Measurements from ENCODE around the gene EHBP1.
A peak's percentile ranks its signal among the peaks of the same experiment; 100 is the strongest.

DNA sequence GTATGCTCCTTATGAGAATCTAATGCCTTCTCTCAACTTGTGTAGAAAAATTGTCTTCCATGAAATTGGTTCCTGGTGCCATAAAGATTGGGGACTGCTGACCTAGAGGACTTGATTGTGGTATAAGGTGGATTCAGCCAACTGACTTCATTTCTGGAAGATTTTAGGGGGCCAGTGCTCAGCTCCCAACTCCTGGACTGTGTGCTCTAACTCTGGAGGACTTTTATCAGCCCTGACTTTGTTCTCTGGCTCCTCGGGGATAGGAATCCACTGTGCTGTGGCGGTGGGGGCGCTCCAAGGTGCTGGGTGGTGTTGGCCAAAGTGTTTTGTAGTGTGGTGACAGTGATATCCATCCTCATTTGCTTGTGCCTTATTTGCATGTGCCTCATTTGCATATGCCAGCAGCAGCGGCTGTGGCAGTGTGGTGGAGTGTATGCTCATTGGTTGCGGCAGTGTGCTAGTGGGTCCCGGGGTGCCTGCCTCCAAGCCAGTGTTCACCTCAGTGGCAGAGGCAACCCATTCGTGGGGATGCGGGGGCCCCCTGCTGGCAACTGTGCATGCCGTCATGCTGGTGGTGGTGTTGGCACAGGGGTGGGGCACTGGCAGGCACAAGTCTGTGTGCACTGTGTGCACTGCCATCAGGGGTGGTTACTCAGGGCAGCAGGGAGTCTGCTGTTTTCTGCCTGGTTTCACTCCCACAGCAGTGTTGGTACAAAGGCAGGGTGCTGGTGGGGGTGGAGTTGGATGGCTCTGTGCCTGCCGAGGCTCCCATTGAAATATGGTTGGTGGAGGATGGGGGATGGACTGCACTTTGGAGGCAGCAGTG is 19.6 kb downstream of the EHBP1 start:
- TF ChIP-seq GATA2 (CRISPR knock-in tag; IDR thresholded peaks at IDR 0.05), result no peak
- no peak for TF ChIP-seq EP300 (IDR thresholded peaks at IDR 0.05; ENCODE audit: borderline replicate concordance in 1 of 2, low read depth in 1 of 2, low read length in 1 of 2)
- no peak for TF ChIP-seq CHD2 (IDR thresholded peaks at IDR 0.05; ENCODE audit: low read length, partially characterized antibody)
- no peak for TF ChIP-seq NFIC (IDR thresholded peaks at IDR 0.05; ENCODE audit: borderline replicate concordance)
- TF ChIP-seq, protein P1, sequence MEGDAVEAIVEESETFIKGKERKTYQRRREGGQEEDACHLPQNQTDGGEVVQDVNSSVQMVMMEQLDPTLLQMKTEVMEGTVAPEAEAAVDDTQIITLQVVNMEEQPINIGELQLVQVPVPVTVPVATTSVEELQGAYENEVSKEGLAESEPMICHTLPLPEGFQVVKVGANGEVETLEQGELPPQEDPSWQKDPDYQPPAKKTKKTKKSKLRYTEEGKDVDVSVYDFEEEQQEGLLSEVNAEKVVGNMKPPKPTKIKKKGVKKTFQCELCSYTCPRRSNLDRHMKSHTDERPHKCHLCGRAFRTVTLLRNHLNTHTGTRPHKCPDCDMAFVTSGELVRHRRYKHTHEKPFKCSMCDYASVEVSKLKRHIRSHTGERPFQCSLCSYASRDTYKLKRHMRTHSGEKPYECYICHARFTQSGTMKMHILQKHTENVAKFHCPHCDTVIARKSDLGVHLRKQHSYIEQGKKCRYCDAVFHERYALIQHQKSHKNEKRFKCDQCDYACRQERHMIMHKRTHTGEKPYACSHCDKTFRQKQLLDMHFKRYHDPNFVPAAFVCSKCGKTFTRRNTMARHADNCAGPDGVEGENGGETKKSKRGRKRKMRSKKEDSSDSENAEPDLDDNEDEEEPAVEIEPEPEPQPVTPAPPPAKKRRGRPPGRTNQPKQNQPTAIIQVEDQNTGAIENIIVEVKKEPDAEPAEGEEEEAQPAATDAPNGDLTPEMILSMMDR (IDR thresholded peaks at IDR 0.05), result peak; percentile 45
- TF ChIP-seq JUND (IDR thresholded peaks at IDR 0.05), result no peak
- TF ChIP-seq, protein P2, sequence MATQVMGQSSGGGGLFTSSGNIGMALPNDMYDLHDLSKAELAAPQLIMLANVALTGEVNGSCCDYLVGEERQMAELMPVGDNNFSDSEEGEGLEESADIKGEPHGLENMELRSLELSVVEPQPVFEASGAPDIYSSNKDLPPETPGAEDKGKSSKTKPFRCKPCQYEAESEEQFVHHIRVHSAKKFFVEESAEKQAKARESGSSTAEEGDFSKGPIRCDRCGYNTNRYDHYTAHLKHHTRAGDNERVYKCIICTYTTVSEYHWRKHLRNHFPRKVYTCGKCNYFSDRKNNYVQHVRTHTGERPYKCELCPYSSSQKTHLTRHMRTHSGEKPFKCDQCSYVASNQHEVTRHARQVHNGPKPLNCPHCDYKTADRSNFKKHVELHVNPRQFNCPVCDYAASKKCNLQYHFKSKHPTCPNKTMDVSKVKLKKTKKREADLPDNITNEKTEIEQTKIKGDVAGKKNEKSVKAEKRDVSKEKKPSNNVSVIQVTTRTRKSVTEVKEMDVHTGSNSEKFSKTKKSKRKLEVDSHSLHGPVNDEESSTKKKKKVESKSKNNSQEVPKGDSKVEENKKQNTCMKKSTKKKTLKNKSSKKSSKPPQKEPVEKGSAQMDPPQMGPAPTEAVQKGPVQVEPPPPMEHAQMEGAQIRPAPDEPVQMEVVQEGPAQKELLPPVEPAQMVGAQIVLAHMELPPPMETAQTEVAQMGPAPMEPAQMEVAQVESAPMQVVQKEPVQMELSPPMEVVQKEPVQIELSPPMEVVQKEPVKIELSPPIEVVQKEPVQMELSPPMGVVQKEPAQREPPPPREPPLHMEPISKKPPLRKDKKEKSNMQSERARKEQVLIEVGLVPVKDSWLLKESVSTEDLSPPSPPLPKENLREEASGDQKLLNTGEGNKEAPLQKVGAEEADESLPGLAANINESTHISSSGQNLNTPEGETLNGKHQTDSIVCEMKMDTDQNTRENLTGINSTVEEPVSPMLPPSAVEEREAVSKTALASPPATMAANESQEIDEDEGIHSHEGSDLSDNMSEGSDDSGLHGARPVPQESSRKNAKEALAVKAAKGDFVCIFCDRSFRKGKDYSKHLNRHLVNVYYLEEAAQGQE (IDR thresholded peaks at IDR 0.05; ENCODE audit: low read depth, low read length), result no peak
- no peak for TF ChIP-seq EZH2phosphoT487 (IDR thresholded peaks at IDR 0.05; ENCODE audit: borderline replicate concordance, low read depth)
- TF ChIP-seq, protein P3, sequence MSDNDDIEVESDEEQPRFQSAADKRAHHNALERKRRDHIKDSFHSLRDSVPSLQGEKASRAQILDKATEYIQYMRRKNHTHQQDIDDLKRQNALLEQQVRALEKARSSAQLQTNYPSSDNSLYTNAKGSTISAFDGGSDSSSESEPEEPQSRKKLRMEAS (IDR thresholded peaks at IDR 0.05; ENCODE audit: low read depth), result no peak
- TF ChIP-seq SMC3 (IDR thresholded peaks at IDR 0.05; ENCODE audit: low read depth, low read length), result peak; percentile 35; the same call in 1 of the 2 replicates
- TF ChIP-seq SIN3A (IDR thresholded peaks at IDR 0.05; ENCODE audit: borderline replicate concordance, low read depth, low read length), result no peak
- TF ChIP-seq GABPA (IDR thresholded peaks at IDR 0.05; ENCODE audit: low read depth), result no peak
- no peak for TF ChIP-seq POLR2AphosphoS5 (IDR thresholded peaks at IDR 0.05; ENCODE audit: low read depth, low read length)
